Lower leg skin (tissue), 4 donors: Measurements from ENCODE around the gene CHST4. TPM values are rescaled to one million over a fixed set of nuclear protein-coding genes. Genes with fewer than 3 reads are reported as not detected.
"Not testable (repeated sequence)": the region's sequence is repeated elsewhere in the genome, so short reads cannot be mapped to it uniquely, and the experiment has no call there.

Experiments used
- DNase-seq, 2 donors: peaks; one replicate each; pipeline ENCODE4 v3.0.0-alpha.2; 2019; ENCODE audit warnings: low spot score in 2 of 2
- H3K4me3 ChIP-seq: fragments of 200-600 bp; sonication (generic); 2 replicates; pipeline ENCODE4 v1.5.1; 2017; ENCODE audit warnings: mild to moderate bottlenecking, low read depth; ENCODE audit not compliant: poor library complexity, severe bottlenecking
- POLR2A ChIP-seq, 2 donors: fragments of 450-650 bp; IDR thresholded peaks; one replicate each; pipeline ENCODE4 v1.6.1; 2016 to 2017; ENCODE audit warnings: antibody characterized with exemption in 2 of 2, mild to moderate bottlenecking in 1 of 2, moderate library complexity in 1 of 2
- WGBS, 2 donors: methylation state at CpG; one replicate each; pipeline ENCODE4 v1.1.5; 2018; 5-methylcytosine and 5-hydroxymethylcytosine counted together
- intact Hi-C: fragments of 100-400 bp; cut with DNase I; formaldehyde crosslinking; loops from one replicate; pipeline ENCODE4 v1.15.0; 2023; ENCODE audit warnings: low total_unique reads
- total RNA-seq, 4 donors: library from RNA; depleted of rRNA; stranded (reverse); fragments of >200 nt; gene quantifications; one replicate each; pipeline ENCODE4 v1.1.0, GENCODE V29; 2016
- TF ChIP-seq, protein P1 (sequence below), 3 donors: fragments of 450-650 bp; IDR thresholded peaks; one replicate each; pipeline ENCODE4 v1.5.1; 2016; ENCODE audit warnings: antibody characterized with exemption in 3 of 3, mild to moderate bottlenecking in 3 of 3, moderate library complexity in 2 of 3

The CHST4 gene
- total RNA-seq, 4 donors from 2014 or later: not detected

DNA sequence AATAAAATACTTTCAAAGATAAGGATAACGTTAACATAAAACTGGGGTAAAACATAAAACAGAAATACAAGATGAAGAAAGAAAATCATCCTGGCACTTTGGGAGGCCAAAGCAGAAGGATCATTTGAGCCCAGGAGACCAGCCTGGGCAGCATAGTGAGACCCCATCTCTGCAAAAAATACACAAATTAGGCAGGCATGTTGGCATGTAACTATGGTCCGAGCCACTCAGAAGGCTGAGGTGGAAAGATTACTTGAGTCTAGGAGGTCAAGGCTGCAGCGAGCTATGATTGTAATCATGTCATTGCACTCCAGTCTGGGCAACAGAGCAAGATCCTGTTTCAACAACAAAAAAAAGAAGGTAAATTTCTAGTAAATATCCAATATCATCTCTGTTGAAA is 31.1 kb downstream of the CHST4 start:
- intact Hi-C loops: no loop called here
- no peak for TF ChIP-seq POLR2A (IDR thresholded peaks at IDR 0.05)
- TF ChIP-seq, protein P1, sequence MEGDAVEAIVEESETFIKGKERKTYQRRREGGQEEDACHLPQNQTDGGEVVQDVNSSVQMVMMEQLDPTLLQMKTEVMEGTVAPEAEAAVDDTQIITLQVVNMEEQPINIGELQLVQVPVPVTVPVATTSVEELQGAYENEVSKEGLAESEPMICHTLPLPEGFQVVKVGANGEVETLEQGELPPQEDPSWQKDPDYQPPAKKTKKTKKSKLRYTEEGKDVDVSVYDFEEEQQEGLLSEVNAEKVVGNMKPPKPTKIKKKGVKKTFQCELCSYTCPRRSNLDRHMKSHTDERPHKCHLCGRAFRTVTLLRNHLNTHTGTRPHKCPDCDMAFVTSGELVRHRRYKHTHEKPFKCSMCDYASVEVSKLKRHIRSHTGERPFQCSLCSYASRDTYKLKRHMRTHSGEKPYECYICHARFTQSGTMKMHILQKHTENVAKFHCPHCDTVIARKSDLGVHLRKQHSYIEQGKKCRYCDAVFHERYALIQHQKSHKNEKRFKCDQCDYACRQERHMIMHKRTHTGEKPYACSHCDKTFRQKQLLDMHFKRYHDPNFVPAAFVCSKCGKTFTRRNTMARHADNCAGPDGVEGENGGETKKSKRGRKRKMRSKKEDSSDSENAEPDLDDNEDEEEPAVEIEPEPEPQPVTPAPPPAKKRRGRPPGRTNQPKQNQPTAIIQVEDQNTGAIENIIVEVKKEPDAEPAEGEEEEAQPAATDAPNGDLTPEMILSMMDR (IDR thresholded peaks at IDR 0.05): no peak
- DNase-seq: no peak
- WGBS, 2 donors: 86 to 88% methylated on average over 3 of the region's 3 CpGs
- H3K4me3 ChIP-seq: no peak overlapping the region

DNA sequence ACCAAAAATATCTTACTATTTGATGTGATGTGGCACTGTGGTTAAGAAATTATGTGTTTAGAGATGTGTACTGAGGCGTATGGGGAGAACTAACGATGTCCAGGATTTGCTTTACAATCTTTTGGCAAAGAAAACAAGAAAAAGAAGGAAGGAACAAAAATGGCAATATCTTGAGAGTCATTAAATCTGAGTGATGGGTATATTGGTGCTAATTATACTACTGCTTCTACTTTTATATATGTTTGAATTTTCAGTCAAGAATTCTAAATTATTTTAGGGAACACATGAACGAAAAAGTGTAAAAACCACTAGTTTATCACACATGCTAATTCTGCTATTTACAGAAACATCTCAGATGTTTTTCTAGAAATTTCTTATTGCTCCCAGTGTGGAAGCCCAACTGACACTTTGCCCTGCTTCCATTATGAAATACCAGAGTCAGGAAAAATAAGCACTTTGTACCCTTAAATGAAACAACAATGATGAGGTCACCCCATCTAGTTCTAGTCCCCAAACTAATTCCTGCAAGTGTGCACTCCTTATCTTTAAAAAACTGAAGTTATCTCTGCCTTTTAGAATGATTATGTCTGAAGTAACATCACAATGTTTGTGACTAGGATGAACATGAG is 31.8 kb downstream of the CHST4 start:
- intact Hi-C loops: no loop called here
- H3K4me3 ChIP-seq: no peak overlapping the region
- TF ChIP-seq, protein P1 (IDR thresholded peaks at IDR 0.05): no peak
- no peak for TF ChIP-seq POLR2A (IDR thresholded peaks at IDR 0.05)
- WGBS, 2 donors: 43 to 57% methylated on average over 3 of the region's 3 CpGs
- DNase-seq: no peak

DNA sequence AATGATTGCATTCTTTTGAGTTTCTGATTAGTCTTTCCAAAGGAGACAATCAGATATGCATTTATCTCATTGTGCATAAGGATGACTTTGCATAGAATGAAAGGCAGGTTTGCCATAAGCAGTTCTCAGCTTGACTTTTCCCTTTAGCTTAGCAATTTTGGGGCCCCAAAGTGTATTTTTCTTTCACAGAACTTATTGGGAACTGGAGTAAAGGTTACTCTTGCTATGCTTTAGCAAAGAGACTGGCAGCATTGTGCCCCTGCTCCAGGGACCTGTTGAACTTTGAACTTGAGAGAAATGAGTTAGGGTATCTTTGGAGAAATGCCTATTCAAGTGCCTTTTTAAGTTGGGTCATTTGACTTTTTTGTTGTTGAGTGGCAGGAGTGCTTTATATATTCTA is 33.6 kb downstream of the CHST4 start:
- no peak for TF ChIP-seq POLR2A (IDR thresholded peaks at IDR 0.05)
- TF ChIP-seq, protein P1 (IDR thresholded peaks at IDR 0.05): no peak
- intact Hi-C loops: no loop called here
- no peak overlapping the region for H3K4me3 ChIP-seq
- DNase-seq: no peak

GRCh38 chr16:71561886-71562285 is 35.7 kb downstream of the CHST4 start:
- H3K4me3 ChIP-seq, intact Hi-C loops, DNase-seq: not testable (repeated sequence)
- 54 to 60% methylated on average over 8 of the region's 8 CpGs for WGBS, 2 donors

DNA sequence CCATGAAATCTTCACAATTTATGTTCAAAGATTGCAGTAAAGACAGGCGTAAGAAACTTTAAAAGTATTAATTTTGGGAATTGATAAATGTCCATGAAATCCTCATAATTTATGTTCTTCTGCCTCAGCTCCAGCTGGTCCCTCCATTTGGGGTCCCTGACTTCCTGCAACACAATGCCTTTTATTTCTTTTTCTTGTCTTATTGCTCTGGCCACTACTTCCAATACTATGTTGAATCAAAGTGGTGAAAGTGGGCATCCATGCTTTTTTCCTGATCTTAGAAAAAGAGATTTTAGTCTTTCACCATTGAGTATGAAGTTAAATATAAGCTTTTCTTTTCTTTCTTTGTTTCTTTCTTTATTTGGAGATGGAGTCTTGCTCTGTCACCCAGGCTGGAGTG is 36.3 kb downstream of the CHST4 start:
- WGBS, 2 donors: 95 to 97% methylated on average over 1 of the region's 1 CpG
- intact Hi-C loops: no loop called here
- TF ChIP-seq, protein P1 (IDR thresholded peaks at IDR 0.05): no peak
- no peak for TF ChIP-seq POLR2A (IDR thresholded peaks at IDR 0.05)
- no peak for DNase-seq
- H3K4me3 ChIP-seq: no peak overlapping the region

GRCh38 chr16:71564335-71564967 is 38.2 kb downstream of the CHST4 start:
- no peak for DNase-seq
- intact Hi-C loops: no loop called here
- TF ChIP-seq, protein P1 (IDR thresholded peaks at IDR 0.05): no peak
- TF ChIP-seq POLR2A (IDR thresholded peaks at IDR 0.05): no peak
- H3K4me3 ChIP-seq: peak overlapping the region; percentile 20
- WGBS, 2 donors: 11 to 12% methylated on average over 19 of the region's 19 CpGs
